GM21360 (cell line): ENCODE data around the gene FOXN1.
"Not testable (repeated sequence)": the region's sequence is repeated elsewhere in the genome, so short reads cannot be mapped to it uniquely, and the experiment has no call there.

ENCODE experiments used
- ATAC-seq: cut with Tn5 transposase; IDR thresholded peaks from one replicate; pipeline ENCODE4 v1.9.1; 2021; ENCODE audit warnings: mild to moderate bottlenecking, moderate library complexity; ENCODE audit not compliant: unreplicated experiment

The FOXN1 gene

DNA sequence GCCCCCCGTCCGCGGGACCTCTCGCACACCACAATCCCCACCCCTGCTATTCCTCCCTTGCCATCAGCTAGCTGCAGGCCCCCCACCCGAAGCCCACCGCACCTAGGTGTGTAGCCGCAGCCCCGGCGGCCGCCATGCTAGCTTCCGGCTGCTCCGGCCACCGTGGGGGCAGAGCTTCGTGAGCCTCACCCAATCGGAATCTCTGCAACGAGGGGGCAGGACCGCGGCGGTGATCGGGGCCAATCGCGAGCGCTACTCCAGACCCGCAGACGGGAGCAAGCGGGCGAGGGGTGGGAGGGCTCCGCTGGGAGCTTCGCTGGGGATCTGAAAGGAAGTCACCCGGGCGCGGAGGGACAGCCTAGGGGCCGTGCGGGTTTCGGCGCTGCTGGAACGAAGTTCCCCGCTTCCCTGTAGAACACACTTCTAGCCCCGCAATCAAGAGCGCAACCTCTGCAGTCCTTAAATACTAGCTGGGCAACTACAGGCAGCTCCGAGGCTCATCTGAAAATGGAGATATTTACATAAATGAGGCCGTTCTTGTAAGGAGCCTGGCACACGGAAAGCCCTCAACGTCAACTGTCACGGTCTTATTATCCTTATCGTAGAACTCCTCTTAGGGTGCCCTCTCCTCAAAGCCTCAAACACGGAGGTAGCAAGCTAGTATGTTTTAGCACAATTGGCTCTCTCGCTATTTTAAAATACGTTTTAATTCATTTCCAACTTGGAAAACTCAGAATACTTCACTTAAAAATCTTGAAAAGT, 65.4 kb downstream of the FOXN1 start, which contains the start of gene PIGS:
TSS of gene PIGS (minus strand) at position 164 of the 762 bp plus-strand sequence. CDS start at position 136, 28 bp downstream.
- ATAC-seq = peak; percentile 70

DNA sequence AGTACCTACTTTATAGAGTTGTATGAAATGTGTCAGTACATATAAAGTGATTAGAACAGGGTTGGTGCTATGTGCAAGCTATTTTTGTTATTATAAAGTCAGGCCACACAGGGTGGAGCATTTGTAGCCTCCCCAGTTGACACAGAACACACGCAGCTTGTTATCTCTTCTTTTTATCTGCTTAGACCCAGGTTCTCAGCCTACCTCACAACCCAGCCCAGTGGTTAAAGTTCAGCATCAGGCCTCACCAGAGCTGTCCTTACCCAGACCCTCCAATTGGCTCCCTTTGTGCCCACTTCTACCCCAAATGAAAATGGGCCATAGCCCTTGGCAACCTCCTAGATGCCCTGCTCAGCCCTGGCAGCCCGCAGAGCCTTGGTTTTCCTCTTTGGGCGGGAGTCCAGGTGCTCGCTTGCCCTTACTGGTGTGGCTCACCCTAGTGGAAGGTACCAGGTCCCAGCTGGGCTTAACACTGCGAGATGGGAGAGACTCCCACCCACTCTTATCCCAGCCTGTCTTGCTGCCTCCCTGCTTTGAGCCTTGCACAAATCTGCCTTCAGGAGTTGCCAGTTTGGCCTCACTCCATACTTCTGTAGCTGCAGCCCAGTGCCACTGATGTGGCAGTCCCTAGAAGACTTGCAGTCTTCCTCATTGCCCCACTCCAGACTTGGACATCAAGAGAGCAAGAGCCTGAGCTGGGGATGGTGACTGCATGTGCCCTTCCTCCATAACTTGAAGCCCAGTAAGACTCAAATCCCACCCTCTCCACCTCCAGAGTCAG, 66.3 kb downstream of the FOXN1 start:
- ATAC-seq = no peak

DNA sequence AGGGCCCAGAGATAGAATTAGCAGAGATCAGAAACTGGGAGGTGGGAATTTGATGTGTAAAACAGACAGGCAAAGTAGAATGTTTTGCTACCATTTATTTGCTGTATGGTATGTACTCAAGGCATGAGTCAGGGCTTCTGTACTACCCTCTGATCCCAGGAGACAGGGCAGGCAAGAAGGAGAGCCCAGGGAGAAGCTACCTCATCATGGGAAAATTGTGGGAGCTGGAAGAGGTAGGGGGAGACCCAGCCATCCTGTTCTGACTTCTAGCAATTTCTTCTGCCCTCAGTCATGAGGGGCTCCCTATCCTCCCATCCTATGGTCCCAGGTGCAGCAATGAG, 66.9 kb downstream of the FOXN1 start:
- no peak for ATAC-seq

DNA sequence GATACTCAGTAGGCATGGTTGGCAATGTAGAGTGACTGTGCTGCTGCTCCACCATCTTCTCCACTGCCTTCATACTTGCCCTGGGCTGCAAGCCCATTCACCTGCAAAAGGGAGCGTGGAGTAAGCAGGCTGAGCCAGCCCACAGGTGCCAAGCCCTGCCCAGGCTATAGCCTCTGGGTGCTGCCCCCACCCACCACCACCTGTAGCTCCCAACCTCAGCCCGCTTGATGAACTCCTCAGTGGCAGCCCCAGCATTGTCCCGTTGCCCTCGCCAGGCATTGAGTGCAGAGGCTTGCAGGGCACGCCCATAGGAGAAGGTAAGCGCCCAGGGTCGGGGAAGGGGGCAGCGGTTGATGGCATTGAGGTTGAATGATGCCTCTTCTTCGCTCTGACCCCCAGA, 67.4 kb downstream of the FOXN1 start:
- no peak for ATAC-seq

DNA sequence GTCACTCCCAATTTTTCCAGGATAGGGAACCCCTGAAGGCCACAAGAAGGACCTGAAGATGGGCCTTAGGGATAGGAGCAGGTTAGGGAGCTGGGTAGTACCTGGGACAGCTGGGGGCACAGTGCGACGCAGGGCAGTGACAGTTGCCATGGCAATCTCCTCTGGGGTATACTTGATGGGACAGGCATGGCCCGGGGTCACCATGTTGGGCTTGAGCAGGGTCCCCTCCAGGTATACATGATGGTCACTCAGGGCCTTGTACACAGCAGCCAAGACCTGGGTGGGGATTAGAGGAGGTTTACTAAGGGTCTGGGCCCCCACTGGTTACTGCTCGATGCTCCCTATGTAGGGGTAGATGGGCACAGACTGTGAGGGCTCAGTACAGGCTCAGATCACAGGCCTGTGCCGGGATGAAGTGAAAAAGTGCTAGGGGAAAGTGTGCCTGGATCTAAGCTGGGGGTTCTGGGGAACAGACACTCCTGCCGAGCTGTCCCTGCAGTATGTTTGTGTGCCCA, 67.9 kb downstream of the FOXN1 start:
- no peak for ATAC-seq

DNA sequence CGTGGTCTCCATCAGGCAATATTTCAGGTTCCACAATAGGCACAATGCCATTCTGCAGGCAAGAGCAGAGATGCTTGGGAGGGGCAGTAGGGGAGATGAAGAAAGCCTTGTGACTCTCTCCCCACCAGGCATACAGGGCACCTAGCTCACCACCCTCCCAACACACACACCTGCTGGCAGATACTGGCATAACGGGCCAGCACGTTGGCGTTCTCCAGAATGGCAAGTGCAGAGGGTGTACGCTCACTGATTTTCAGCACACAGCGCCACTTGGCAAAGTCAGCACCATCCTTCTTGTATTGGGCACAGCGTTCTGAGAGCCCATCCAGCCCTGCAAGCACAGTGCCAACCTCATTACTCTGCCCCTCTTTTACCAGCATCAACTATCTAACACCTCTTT, 68.4 kb downstream of the FOXN1 start:
- ATAC-seq = no peak

DNA sequence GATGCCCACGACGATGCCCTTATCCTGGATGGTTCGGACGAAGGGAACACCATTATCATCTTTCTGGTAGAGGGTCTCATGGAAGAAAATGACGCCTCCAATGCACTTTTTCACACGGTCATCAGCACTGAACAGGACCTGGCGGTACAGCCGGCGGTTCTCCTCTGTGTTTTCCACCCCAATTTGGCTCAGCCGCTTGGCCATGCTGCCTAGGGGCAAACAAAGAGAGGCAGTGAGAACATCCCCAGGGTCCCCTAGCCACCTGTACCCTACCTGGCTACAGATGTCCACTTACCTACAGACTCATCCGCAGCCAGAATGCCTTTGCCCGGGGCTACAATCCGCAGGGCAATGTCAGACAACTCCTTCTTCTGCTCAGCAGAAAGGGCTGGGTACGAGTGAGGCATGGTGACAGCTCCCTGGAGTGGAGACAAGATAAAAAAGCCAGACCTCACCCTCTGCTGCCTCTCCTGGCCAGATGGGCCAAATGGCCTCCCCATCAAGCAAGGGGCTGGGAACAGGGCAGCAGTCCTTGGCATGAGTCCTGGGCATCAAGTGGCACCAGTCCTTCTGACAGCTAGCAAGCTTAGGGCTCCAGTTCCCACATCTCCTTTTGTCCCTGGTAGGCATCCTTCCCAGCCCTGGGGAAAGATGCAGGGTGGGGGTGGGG, 69.1 kb downstream of the FOXN1 start:
- ATAC-seq = no peak

GRCh38 chr17:28576016-28576415, 69.9 kb downstream of the FOXN1 start:
- ATAC-seq = not testable (repeated sequence)

DNA sequence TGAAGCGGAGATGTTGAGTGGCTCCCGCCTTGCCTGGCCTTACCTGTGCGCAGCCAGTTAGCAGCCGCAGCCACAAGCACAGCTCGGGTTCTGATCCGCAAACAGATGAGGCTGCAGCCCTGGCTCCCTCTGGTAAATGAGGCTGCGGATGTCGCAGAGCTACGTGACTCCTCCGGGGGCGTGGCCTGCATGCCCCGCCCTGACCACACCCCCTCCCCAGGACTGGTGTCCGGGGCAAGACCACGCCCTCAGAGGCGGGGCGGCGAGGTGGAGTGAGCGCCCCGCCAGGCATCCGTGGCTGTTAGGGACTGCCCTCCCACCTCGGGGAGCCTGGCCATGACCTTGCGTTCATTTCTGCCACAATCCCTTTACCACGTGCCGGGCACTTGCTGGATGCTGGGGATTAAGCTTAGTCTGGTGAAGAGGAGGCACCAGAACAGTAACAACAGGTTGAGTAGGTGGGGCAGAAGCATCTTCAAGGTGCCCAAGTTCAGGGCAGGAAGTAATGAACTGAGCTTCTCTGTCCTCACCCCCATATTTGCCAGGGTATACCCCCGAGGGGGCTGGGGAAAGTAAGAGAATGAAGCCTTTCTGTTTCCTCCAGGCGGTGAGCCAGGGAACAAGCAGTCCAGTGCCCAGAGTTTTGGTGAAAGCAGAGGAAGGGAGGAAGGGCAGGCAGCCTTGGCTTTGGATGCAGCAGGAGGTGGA, 70.8 kb downstream of the FOXN1 start, which contains the start of gene ALDOC:
TSS of gene ALDOC (minus strand) at position 138 of the 708 bp plus-strand sequence. CDS start 1,363 bp downstream, outside the sequence.
- ATAC-seq = peak; percentile 75

- ATAC-seq = no peak
Observed at GRCh38 chr17:28577466-28577824, 71.3 kb downstream of the FOXN1 start.

GRCh38 chr17:28578246-28579195, 72.4 kb downstream of the FOXN1 start:
- no peak for ATAC-seq

DNA sequence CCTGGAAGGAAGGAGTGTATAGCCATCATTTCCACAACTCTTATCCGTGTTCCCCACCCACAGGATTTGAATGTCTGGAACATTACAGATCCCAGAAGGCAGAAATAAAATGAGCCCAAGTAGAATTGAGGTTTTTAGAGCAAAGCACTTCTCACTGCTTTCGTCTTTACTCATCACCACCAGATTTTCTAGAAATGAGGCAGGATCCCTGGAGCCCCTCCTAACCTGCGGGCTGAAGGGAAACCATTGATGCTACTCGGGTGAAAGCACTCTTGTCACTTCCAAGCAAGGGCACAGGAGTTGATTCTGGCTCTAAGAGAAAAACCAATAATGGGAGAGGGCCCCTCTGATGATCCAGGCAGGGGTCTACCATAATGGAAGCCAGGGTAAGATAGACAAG, 73.4 kb downstream of the FOXN1 start:
- ATAC-seq = no peak

DNA sequence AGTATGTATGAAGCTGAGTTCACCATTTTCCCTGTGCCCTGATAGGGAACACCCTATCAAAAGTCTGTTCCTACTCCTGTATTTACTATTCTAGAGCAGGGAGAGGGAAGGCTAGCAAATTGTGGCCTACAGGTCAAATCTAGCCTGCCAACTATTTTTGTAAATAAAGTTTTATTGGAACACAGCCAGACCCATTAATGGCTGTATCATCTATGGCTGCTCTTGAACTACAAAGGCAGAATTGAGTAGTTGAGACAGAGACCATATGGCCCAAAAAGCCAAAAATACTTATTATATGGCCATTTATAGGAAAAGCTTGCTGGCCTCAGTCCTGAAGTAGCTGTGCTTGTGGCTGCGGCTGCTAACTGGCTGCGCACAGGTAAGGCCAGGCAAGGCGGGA, 74.8 kb downstream of the FOXN1 start:
- ATAC-seq = no peak

GRCh38 chr17:28582513-28582912, 76.4 kb downstream of the FOXN1 start:
- ATAC-seq = no peak

GRCh38 chr17:28584434-28584833, 78.3 kb downstream of the FOXN1 start:
- no peak for ATAC-seq

- ATAC-seq = no peak
Observed at GRCh38 chr17:28585851-28586250, 79.7 kb downstream of the FOXN1 start.
